Mucosa of stomach (tissue), 1 donor: ENCODE data around the gene CCDC117.
"Not testable (repeated sequence)": the region's sequence is repeated elsewhere in the genome, so short reads cannot be mapped to it uniquely, and the experiment has no call there.

Source experiments
- H3K27me3 ChIP-seq: one replicate; pipeline ENCODE4 v1.7.0; 2013; ENCODE audit warnings: mild to moderate bottlenecking, low read length; ENCODE audit not compliant: control insufficient read depth, insufficient read depth
- H3K36me3 ChIP-seq: one replicate; pipeline ENCODE4 v1.7.0; 2013; ENCODE audit warnings: low read length; ENCODE audit not compliant: control insufficient read depth, insufficient read depth
- H3K4me1 ChIP-seq: one replicate; pipeline ENCODE4 v1.7.0; 2013; ENCODE audit warnings: mild to moderate bottlenecking, low read length; ENCODE audit not compliant: control insufficient read depth, insufficient read depth
- H3K4me3 ChIP-seq: one replicate; pipeline ENCODE4 v1.7.0; 2013; ENCODE audit warnings: low read length
- H3K9ac ChIP-seq: one replicate; pipeline ENCODE4 v1.7.0; 2013; ENCODE audit warnings: mild to moderate bottlenecking, low read length, moderate library complexity
- H3K9me3 ChIP-seq: one replicate; pipeline ENCODE4 v1.7.0; 2013; ENCODE audit warnings: mild to moderate bottlenecking, low read length, moderate library complexity; ENCODE audit not compliant: control insufficient read depth
- donor health status: Pancreatic carcinoma.

Gene CCDC117

DNA sequence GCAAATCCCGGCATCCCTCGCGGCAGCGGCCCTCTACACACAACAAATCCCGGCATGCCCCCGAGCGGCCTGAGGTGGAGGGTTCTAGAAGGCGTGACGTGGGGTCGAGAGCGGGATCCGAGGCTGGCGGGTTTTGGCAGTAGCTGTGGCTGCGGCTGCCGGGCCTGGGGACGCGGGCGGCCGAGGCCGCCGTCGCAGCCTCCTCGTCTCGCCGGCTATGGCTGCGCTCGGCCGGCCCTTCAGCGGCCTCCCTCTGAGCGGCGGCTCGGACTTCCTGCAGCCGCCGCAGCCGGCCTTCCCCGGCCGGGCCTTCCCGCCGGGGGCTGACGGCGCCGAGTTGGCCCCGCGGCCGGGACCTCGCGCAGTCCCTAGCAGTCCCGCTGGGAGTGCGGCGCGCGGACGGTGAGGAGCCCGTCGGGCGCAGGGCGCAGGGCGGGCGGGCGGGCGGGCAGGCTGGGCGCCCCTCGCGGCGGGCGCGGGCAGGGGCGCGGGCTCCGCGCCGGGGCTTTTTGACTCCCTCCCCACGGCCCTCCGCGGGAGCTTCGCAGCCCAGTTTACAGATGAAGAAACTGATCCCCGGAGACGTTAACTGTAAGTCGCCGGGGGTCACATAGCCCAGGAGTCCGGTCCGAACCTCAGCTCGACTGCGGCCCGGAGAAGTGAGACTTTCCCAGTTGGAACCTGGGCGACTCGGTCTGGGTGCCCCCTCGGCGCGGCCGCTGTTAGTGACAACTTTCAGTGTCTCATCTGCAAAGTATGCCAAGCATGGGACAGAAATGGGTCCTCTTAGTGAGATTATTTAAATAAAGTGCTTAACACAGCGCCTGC lies at the start of gene CCDC117:
TSS of gene CCDC117 (plus strand) at position 63 of the 828 bp plus-strand sequence. CDS start at position 218, 155 bp downstream.
- no peaks in the 10 kb centered on the region for H3K4me1 ChIP-seq
- H3K9me3 ChIP-seq, result no peaks in the 10 kb centered on the region
- H3K4me3 ChIP-seq, result peak within 1 kb of the TSS; percentile 93
- no peaks in the 10 kb centered on the region for H3K36me3 ChIP-seq
- no peaks in the 10 kb centered on the region for H3K27me3 ChIP-seq
- H3K9ac ChIP-seq, result peak within 1 kb of the TSS; percentile 88

DNA sequence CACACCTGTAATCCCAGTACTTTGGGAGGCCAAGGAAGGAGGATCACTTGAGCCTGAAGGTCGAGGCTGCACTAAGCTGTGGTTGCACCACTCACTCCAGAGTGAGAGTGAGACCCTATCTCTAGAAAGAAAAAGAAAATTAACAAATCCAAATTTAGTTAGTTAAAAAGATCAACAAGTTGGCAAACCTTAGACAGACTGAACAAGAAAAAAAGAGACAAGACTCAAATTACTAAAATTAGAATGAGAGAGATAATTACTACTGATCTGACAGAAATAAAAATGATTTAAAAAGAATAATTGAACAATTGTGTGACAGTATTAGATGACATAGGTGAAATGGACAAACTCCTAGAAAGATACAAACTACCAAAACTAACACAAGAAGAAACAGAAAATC lies 44.5 kb upstream of the CCDC117 start:
- no peaks in the 10 kb centered on the region for H3K4me1 ChIP-seq
- no peaks in the 10 kb centered on the region for H3K36me3 ChIP-seq
- no peaks in the 10 kb centered on the region for H3K27me3 ChIP-seq
- H3K9ac ChIP-seq, result no peak overlapping the region
- H3K9me3 ChIP-seq, result no peaks in the 10 kb centered on the region
- no peak overlapping the region for H3K4me3 ChIP-seq

DNA sequence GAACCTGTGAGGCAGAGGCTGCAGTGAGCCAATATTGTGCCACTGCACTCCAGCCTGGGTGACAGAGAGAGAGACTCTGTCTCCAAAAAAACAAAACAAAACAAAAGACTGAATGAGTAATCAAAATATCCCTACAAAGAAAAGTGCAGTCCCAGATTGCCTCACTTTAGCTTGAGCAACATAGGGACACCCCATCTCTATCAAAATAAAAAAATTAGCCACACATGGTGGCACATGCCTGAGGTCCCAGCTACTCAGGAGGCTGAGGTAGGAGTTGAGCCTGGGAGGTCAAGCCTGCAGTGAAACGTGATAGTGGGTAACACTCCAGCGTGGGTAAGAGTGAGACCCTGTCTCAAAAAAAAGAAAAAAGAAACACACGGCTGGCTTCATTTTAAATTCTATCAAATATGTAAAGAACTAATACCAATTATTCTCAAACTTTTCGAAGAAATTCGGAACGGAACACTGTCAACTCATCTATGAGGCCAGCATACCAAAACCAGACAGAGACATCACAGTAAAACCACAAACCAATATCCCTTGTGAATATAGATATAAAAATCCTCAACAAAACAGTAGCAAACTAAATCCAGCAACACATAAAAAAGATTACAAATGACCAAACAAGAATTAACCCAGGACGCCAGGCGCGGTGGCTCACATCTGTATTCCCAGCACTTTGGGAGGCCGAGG lies 43.7 kb upstream of the CCDC117 start:
- H3K27me3 ChIP-seq, result no peaks in the 10 kb centered on the region
- no peak overlapping the region for H3K9ac ChIP-seq
- no peak overlapping the region for H3K4me3 ChIP-seq
- H3K4me1 ChIP-seq, result no peaks in the 10 kb centered on the region
- H3K9me3 ChIP-seq, result no peaks in the 10 kb centered on the region
- H3K36me3 ChIP-seq, result no peaks in the 10 kb centered on the region

- Histone ChIP-seq H3K4me3 (no peak overlapping the region), H3K27me3 (no peaks in the 10 kb centered on the region), H3K9ac (no peak overlapping the region), H3K4me1 (no peaks in the 10 kb centered on the region), H3K36me3 (no peaks in the 10 kb centered on the region), H3K9me3 (no peaks in the 10 kb centered on the region)
Measured at GRCh38 chr22:28730179-28730578, 42.3 kb upstream of the CCDC117 start.

- Histone ChIP-seq H3K4me3 (no peak overlapping the region), H3K4me1 (no peaks in the 10 kb centered on the region), H3K27me3 (no peaks in the 10 kb centered on the region), H3K9me3 (no peaks in the 10 kb centered on the region), H3K9ac (no peak overlapping the region), H3K36me3 (no peaks in the 10 kb centered on the region)
Measured at GRCh38 chr22:28734393-28734792, 38.1 kb upstream of the CCDC117 start.

DNA sequence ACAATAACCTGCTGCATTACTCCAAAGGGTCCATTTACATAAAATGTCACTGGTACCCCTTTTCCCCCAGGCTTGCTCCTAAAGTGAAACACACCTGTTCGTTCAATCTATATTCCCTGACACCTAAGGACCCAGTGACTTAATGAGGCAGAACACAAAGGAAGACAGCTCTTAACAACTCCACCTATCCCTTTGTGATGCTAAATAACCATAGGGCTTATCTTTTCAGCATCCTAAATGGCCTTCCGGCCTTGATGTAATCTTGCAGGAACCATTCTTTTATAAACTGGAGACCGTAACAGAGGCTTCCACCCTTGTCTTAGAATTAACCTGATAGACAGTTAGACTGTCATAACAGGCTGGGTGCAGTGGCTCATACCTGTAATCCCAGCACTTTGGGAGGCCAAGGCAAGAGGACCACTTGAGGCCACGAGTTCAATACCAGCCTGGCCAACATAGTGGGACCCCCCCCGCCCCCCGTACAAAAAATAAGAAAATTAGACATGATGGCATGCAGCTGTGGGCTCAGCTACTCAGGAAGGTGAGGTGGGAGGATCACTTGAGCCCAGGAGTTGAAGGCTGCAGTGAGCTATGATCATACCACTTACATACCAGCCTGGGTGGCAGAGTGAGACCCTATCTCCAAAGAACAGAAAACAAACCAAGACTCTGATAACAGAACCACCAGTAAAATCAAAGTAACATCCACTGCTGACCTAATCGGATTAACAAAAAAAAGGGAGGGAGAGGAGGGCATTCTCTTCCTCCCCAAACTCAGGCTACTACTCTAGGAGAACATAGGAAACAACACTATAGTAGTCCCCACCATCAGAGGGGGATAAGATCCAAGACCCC lies 36.0 kb upstream of the CCDC117 start:
- H3K9ac ChIP-seq, result no peak overlapping the region
- H3K27me3 ChIP-seq, result no peaks in the 10 kb centered on the region
- no peaks in the 10 kb centered on the region for H3K36me3 ChIP-seq
- H3K9me3 ChIP-seq, result no peaks in the 10 kb centered on the region
- H3K4me3 ChIP-seq, result no peak overlapping the region
- H3K4me1 ChIP-seq, result no peaks in the 10 kb centered on the region

GRCh38 chr22:28737701-28738100 lies 34.8 kb upstream of the CCDC117 start:
- Histone ChIP-seq H3K36me3 (no peaks in the 10 kb centered on the region), H3K9ac (peak overlapping the region; percentile 12), H3K4me1 (no peaks in the 10 kb centered on the region), H3K27me3 (no peaks in the 10 kb centered on the region), H3K4me3 (no peak overlapping the region), H3K9me3 (no peaks in the 10 kb centered on the region)

GRCh38 chr22:28738876-28739275 lies 33.6 kb upstream of the CCDC117 start:
- H3K4me3 ChIP-seq, H3K9ac ChIP-seq, H3K27me3 ChIP-seq, H3K9me3 ChIP-seq, H3K36me3 ChIP-seq, H3K4me1 ChIP-seq: not testable (repeated sequence)

GRCh38 chr22:28741200-28741784 lies 31.2 kb upstream of the CCDC117 start:
- H3K4me3 ChIP-seq, result peak overlapping the region; percentile 99
- H3K27me3 ChIP-seq, result no peaks in the 10 kb centered on the region
- H3K4me1 ChIP-seq, result no peaks in the 10 kb centered on the region
- H3K9me3 ChIP-seq, result no peaks in the 10 kb centered on the region
- no peaks in the 10 kb centered on the region for H3K36me3 ChIP-seq
- H3K9ac ChIP-seq, result peak overlapping the region; percentile 97

- Histone ChIP-seq H3K36me3 (no peaks in the 10 kb centered on the region), H3K4me3 (peak within 1 kb of the TSS; percentile 99), H3K27me3 (no peaks in the 10 kb centered on the region), H3K9ac (peak within 1 kb of the TSS; percentile 97), H3K4me1 (no peaks in the 10 kb centered on the region), H3K9me3 (no peaks in the 10 kb centered on the region)
Measured at GRCh38 chr22:28741785-28742561, 30.5 kb upstream of the CCDC117 start, which contains the start of the genes CHEK2 and HSCB. Gene CHEK2 (minus strand): TSS chr22:28741820. CDS start chr22:28734721, 7,099 bp downstream. Gene HSCB (plus strand): TSS chr22:28742039. CDS start chr22:28742096, 57 bp downstream.

- H3K36me3 ChIP-seq, result no peaks in the 10 kb centered on the region
- peak overlapping the region; percentile 97 for H3K9ac ChIP-seq
- H3K4me3 ChIP-seq, result peak overlapping the region; percentile 99
- no peaks in the 10 kb centered on the region for H3K9me3 ChIP-seq
- H3K27me3 ChIP-seq, result no peaks in the 10 kb centered on the region
- no peaks in the 10 kb centered on the region for H3K4me1 ChIP-seq
Measured at GRCh38 chr22:28742562-28742962, 29.9 kb upstream of the CCDC117 start.
